HG03196 (cell line): ENCODE results near the gene DEXI.

Source experiments
- ATAC-seq: cut with Tn5 transposase; IDR thresholded peaks from one replicate; pipeline ENCODE4 v1.9.1; 2021; ENCODE audit not compliant: unreplicated experiment

Gene DEXI

DNA sequence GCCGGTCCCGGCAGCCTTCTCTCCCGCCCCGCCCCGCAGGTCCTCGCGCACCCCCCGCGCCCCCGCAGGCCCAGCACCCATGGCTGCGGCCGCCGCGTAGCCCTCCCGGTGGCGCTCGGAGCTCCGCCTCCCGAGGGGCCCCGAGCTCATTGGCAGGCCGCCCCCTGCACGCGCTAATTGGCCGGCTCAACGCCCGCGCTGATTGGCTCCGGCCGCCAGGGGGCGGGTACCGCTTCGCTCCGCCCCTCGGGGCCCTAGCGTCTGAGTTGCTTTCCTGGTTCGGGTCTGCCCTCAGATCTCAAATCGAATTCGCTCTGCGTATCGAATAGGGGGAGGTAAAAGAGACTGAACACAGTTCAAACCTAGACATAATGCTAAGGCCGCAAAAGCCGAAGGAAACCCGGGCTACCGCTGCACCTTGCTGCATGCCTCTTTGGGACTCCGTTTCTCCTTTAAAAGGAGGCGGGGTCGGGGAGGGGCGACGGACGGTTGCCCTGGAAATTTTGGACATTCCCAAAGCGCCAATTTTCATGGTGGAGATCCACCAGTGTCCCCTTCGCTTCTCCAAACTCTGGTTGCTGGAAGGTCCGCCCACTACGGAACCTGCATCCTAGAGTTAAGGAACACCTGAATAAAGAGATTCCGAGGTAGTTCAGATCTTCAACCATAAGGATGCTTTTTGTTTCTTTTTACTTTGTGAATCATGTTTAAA, at the start of gene DEXI:
Gene DEXI, minus strand, starts transcription at position 117 of the 712 bp plus-strand sequence. CDS start 463 bp downstream, outside the sequence.
- ATAC-seq, result peak; percentile 65

DNA sequence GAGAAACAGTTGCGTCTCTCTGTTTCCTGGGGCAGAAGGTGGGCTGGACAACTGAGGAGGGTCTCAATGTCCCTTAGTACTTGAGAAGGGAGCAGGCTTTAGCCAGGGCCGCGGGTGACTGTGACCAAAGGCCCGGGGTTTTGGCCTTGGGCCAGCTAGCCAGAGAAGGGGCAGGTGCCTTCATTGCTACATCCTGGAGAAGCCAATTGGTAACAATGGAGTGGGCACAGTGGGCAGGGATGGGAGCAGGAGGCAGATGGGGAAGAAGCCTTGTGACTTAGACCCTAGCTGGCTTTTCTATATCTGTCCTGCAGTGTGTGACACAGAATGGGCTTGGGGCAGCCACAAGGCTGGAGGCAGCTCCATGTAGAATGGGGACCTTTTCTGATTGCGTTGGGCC, 48.1 kb upstream of the DEXI start:
- no peak for ATAC-seq

GRCh38 chr16:10989559-10989958, 47.3 kb upstream of the DEXI start:
- no peak for ATAC-seq

GRCh38 chr16:10988879-10989278, 46.6 kb upstream of the DEXI start:
- ATAC-seq, result no peak

- peak; percentile 46 for ATAC-seq
Observed at GRCh38 chr16:10988164-10988803, 46.0 kb upstream of the DEXI start.

DNA sequence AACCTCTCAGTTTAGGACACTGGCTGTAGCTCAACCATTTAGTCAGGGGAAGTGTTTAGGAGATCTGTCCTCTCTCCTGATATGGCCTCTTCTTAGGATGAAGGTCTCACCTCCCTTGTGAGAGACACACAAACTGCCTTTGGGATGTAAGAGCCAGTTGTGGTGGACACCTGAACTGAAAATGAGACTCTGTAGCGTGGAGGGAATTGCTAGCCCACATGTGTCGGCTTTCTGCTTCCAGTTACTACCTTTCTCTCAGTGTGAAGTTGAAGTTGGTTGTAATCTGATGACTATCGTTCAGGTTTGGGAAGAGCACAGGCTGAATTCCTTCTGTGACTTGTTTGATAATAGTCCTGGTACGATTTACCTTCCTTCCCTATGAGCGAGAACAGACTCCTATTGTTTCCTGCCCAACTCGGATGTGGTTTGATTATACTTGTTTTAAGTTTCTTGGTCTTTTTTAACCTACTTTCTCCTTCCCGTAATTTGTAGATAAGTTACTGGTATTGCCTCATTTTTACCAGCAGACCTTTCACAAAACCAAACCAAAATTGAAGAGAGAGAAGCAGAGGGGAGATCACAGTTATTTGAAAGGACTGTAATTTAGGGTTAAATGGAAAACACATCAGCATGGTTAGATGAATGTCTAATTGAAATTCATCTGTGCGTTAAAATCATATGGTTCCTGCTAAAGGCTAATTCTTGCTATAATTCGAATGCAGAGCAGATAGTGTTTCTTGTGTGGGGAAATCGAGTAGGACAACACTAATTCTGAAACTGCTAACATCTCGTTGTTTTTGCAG, 45.3 kb upstream of the DEXI start:
- ATAC-seq, result no peak

GRCh38 chr16:10984509-10984908, 42.2 kb upstream of the DEXI start:
- no peak for ATAC-seq

DNA sequence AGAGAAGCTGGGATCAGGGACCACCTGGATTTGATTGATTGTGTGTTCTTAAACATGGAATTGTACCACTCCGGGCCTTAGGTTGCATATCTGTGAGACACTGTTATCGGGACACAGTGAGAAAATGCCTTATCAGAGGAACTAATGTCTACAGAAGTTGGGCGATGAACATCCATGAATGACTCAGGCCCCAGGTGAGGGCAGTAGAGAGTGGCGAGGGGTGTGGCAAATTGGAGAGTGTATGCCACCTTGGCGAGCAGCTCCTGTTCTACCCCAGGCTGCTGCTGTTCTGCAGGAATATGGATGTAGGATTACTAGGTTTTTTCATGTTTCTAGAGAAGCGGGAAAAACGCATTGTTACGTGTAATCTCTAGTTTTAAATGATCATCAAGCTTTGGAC, 40.9 kb upstream of the DEXI start:
- no peak for ATAC-seq

DNA sequence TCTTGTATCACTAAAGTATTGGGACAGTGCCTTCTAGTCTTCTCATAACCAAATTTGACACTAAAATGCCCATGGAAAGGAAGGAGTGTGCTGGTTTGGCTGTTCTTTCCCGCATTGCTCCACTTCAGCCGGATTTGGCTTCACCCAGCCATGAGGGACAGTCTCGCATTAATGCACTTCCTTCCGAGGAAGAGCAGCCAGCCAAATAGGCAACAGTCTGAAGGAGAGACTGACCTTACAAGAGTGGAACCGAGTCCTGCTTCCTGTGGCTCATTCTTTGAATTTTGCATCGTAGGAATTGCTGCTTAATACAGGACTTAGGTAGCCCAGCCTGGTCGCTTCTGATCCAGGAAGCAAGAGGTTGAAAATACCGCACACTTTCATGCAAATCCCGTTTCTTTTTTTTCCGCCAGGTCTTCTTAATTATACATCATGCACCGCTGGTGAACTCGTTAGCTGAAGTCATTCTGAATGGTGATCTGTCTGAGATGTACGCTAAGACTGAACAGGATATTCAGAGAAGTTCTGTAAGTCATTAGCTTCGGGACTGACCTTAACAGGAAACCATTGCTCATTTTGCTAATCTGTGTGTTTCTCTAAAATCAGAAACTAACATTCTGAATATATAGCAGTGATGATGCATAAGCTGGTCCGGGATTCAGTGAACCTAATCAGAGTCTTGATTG, 40.3 kb upstream of the DEXI start:
- ATAC-seq, result peak; percentile 58

DNA sequence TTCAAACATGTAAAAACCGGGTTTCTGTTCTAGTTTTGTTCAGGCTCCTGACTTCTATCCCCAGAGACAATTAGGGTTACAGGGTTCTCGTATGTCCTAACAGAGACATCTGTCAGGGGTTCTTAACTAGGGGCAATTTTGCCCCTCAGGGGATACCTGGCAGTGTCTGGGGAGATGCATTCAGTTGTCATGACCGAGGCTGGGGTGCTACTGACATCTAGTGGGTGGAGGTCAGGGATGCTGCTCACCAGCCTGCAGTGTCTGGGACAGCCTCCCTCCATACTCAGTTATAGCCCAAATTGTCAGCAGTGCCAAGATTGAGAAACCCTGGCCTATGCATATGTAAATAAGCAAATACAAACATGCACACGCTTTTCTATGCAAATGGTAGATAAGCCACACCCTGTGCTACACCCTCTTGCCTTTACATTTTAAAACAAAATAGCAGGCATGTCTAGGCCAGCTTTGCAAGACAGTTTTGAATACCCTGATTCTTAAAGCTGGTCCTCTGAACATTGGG, 39.5 kb upstream of the DEXI start:
- ATAC-seq, result peak; percentile 54

GRCh38 chr16:10980813-10981212, 38.5 kb upstream of the DEXI start:
- no peak for ATAC-seq

GRCh38 chr16:10979717-10980601, 37.7 kb upstream of the DEXI start:
- ATAC-seq, result no peak

DNA sequence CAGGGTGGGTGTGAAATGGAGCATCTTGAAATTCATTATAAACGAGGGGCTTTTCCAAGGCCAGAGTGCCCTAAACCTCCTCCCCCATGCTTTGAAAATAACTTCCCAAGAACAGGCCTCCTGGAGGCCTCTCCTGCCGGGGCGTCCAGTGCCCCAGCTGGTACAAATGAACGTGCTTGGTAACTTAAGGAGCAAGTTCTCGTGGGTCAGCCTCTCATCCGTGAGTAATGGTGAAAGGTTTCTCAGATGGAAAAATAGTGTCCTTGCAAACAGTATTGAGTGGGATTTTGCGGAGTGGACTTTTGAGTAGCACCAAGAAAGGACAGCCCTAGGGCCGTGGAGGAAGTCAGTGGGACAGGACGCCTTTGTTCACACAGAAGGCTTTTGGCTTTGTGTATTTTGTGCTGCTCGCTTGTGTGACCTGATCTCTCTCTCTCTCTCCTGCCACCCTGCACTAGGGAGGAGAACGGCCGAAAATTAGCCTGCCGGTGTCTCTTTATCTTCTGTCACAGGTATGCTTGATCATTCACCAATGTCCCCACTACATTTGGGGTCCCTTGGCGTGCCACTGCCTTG, 36.7 kb upstream of the DEXI start:
- no peak for ATAC-seq

- ATAC-seq, result no peak
Observed at GRCh38 chr16:10978124-10978523, 35.9 kb upstream of the DEXI start.

- ATAC-seq, result no peak
Observed at GRCh38 chr16:10976634-10977033, 34.4 kb upstream of the DEXI start.

DNA sequence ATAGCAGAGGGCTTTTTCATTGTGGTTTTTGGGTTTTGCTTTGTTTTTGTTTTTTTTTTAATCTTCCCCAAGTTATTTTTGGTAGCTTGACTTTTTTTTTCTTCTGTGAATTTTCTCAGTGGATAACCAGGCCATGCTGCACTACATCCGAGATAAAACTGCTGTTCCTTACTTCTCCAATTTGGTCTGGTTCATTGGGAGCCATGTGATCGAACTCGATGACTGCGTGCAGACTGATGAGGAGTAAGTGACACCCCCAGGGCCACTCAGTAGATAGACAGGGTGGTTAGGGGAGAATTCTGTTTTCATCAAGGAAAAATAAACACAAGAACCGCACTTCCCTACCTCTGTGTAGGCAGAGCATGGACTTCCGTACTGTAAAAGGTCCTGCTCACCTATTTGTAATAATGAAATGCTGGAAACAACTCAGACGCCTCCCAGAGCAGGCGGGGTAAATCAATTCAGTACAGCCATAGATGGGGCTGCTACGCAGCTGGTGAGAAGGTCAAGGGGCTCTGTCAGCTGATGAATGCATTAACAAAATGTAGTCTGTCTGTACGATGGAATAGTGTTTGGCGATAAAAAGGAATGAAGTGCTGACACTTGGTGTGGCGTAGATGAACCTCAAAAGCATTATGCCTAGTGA, 30.7 kb upstream of the DEXI start:
- ATAC-seq, result no peak

GRCh38 chr16:10972108-10972818, 30.0 kb upstream of the DEXI start:
- ATAC-seq, result no peak

GRCh38 chr16:10971560-10971961, 29.3 kb upstream of the DEXI start:
- no peak for ATAC-seq

DNA sequence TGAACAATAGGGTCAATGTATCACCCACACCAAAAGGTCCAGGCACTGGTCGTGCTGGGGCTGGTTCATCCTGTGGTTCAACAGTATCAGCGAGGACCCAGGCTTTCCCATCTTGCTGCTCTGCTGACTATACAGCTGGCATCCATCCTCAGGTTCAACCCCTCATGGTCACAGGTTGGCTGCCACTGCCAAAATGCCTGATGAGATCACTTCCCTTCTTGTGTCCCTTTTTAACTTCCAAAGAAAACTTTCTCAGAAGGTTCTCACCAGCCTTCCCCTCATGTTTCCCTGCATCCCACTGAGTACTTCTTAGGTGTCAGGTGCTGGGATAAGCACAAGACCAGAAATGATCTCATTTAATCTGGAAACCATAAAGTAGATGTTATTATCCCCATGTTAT, 27.8 kb upstream of the DEXI start:
- no peak for ATAC-seq
